Measurements from ENCODE around the gene NDUFAF2. TPM values are rescaled to one million over a fixed set of nuclear protein-coding genes. Genes with fewer than 3 reads are reported as not detected.

Gene NDUFAF2
- total RNA-seq, 1 experiment from 2014 or later: 44.5 TPM

- H3K9me3 Mint-ChIP-seq (ENCODE audit: low read depth, unreplicated experiment): no peaks in the 10 kb centered on the region
- peaks cover 3% of the 10 kb centered on the region for H3K36me3 Mint-ChIP-seq (ENCODE audit: insufficient read depth, unreplicated experiment)
- DNase-seq: no peak
- no peak overlapping the region for H3K27ac Mint-ChIP-seq (ENCODE audit: unreplicated experiment)
- intact Hi-C loops (cut with micrococcal nuclease; ENCODE audit: unreplicated experiment): no loop called here
- peaks cover 14% of the 10 kb centered on the region for H3K4me1 Mint-ChIP-seq (ENCODE audit: low read depth, unreplicated experiment)
- H3K27me3 Mint-ChIP-seq (ENCODE audit: unreplicated experiment): no peaks in the 10 kb centered on the region
- no peak for TF ChIP-seq CTCF (IDR thresholded peaks at IDR 0.05; ENCODE audit: unreplicated experiment)
- no peak overlapping the region for H3K4me3 Mint-ChIP-seq (ENCODE audit: low read depth, unreplicated experiment)
- CTCF ChIA-PET: interaction anchor here (0.6 kb wide), 2 partner anchors 114 to 181 kb away, joined by 3 to 4 read pairs; no protein-coding TSS in a partner anchor
- no TSS peak for BruUV-seq (replicated peaks)
Observed at GRCh38 chr5:61142391-61142790, 197.4 kb downstream of the NDUFAF2 start.

- Mint-ChIP-seq H3K4me3 (ENCODE audit: low read depth, unreplicated experiment) (no peak overlapping the region), H3K27me3 (ENCODE audit: unreplicated experiment) (no peaks in the 10 kb centered on the region), H3K9me3 (ENCODE audit: low read depth, unreplicated experiment) (no peaks in the 10 kb centered on the region), H3K36me3 (ENCODE audit: insufficient read depth, unreplicated experiment) (peaks cover 5% of the 10 kb centered on the region), H3K27ac (ENCODE audit: unreplicated experiment) (no peak overlapping the region), H3K4me1 (ENCODE audit: low read depth, unreplicated experiment) (peaks cover 14% of the 10 kb centered on the region)
- no peak for DNase-seq
- CTCF ChIA-PET: interaction anchor here (0.6 kb wide), 1 partner anchor 181 kb away, joined by 3 read pairs; no protein-coding TSS in a partner anchor
- no peak for TF ChIP-seq CTCF (IDR thresholded peaks at IDR 0.05; ENCODE audit: unreplicated experiment)
- intact Hi-C loops (cut with micrococcal nuclease; ENCODE audit: unreplicated experiment): no loop called here
- BruUV-seq (replicated peaks): no TSS peak
Observed at GRCh38 chr5:61142811-61143210, 197.8 kb downstream of the NDUFAF2 start.

GRCh38 chr5:61148515-61148914, 203.5 kb downstream of the NDUFAF2 start:
- no peak for DNase-seq
- Mint-ChIP-seq H3K36me3 (ENCODE audit: insufficient read depth, unreplicated experiment) (peaks cover 9% of the 10 kb centered on the region), H3K4me3 (ENCODE audit: low read depth, unreplicated experiment) (no peak overlapping the region), H3K4me1 (ENCODE audit: low read depth, unreplicated experiment) (no peaks in the 10 kb centered on the region), H3K9me3 (ENCODE audit: low read depth, unreplicated experiment) (no peaks in the 10 kb centered on the region), H3K27me3 (ENCODE audit: unreplicated experiment) (no peaks in the 10 kb centered on the region), H3K27ac (ENCODE audit: unreplicated experiment) (no peak overlapping the region)
- TF ChIP-seq CTCF (IDR thresholded peaks at IDR 0.05; ENCODE audit: unreplicated experiment): no peak
- intact Hi-C loops (cut with micrococcal nuclease; ENCODE audit: unreplicated experiment): no loop called here
- no TSS peak for BruUV-seq (replicated peaks)
- CTCF ChIA-PET: no interaction called here

GRCh38 chr5:61151893-61152292, 206.9 kb downstream of the NDUFAF2 start:
- Mint-ChIP-seq H3K27me3 (ENCODE audit: unreplicated experiment) (no peaks in the 10 kb centered on the region), H3K4me3 (ENCODE audit: low read depth, unreplicated experiment) (no peak overlapping the region), H3K4me1 (ENCODE audit: low read depth, unreplicated experiment) (peaks cover 11% of the 10 kb centered on the region), H3K36me3 (ENCODE audit: insufficient read depth, unreplicated experiment) (peaks cover 16% of the 10 kb centered on the region), H3K9me3 (ENCODE audit: low read depth, unreplicated experiment) (no peaks in the 10 kb centered on the region), H3K27ac (ENCODE audit: unreplicated experiment) (peak overlapping the region; percentile 36)
- intact Hi-C loops (cut with micrococcal nuclease; ENCODE audit: unreplicated experiment): no loop called here
- DNase-seq: no peak
- no TSS peak for BruUV-seq (replicated peaks)
- CTCF ChIA-PET: no interaction called here
- no peak for TF ChIP-seq CTCF (IDR thresholded peaks at IDR 0.05; ENCODE audit: unreplicated experiment)

Data from Calu3 (cell line).